Non-pigmented ciliary epithelial cell (primary cell): ENCODE measurements around the gene C1QL2.

ENCODE experiments used
- DNase-seq: peaks from one replicate; pipeline ENCODE4 v3.0.0-alpha.2; 2010; ENCODE audit warnings: low read depth

The C1QL2 gene

DNA sequence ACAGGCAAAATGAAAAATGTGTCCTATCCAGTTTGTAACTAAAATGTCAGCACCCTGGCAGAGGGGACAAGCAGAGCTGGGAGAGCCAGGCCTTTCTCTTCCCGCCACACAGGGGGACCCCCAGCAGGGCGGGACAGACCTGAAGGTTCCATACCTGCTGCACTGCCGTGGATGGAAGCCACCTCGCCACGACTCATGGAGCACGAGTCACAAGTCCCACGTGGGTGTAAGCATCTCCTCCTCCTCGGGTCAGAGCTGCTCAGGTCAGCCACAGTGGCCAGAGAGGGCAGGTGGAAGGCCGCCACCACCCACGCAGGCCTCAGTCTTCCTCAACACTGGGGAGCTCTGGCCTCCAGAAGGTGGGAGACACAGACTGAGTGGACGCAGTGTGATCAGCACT lies 21.0 kb downstream of the C1QL2 start:
- DNase-seq: no peak

DNA sequence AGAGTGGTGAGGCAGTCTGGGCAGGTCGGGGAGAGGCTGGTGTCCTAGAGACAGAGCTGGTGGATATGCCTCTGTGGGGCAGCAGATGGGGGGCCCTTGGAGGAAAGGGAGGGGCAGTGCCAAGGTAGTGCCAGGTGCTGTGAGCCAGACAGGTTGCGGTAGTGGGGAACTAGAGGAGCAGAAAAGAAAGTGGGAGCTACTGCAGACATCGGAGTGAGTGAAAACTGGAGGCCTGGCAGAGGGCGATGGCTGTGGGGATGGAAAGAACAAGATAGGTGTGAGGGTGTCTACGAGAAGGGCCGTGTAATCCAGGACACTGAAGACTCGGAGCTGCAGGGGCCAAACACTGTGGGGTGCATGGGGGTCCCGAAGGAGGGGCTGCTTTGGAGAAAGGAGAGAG lies 21.7 kb downstream of the C1QL2 start:
- no peak for DNase-seq

GRCh38 chr2:119136093-119136492 lies 22.5 kb downstream of the C1QL2 start:
- DNase-seq: no peak

- no peak for DNase-seq
These were observed 23.8 kb downstream of the C1QL2 start for GRCh38 chr2:119134775-119135174.

DNA sequence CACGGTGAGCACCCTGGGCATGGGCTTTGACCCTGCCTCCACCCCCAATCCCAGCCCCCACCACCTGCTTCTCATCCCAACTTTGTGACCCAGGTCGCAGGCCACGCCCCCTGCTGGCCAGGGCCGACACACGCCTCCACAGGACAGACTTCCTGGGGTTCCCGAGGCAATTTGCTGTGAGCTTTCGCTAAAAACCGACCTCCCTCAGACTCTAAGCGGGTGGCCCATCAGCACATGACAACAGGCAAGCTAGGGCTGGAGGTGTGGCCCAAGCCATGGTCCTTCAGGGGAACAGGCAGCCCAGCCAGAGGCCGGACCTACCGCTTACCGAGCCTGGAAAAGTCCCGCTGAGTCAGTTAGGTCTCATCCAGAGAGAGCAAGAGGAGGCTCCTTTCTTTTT lies 31.9 kb downstream of the C1QL2 start:
- DNase-seq: no peak

- no peak for DNase-seq
These were observed 35.2 kb downstream of the C1QL2 start for GRCh38 chr2:119123389-119123788.

GRCh38 chr2:119122663-119123062 lies 35.9 kb downstream of the C1QL2 start:
- no peak for DNase-seq

DNA sequence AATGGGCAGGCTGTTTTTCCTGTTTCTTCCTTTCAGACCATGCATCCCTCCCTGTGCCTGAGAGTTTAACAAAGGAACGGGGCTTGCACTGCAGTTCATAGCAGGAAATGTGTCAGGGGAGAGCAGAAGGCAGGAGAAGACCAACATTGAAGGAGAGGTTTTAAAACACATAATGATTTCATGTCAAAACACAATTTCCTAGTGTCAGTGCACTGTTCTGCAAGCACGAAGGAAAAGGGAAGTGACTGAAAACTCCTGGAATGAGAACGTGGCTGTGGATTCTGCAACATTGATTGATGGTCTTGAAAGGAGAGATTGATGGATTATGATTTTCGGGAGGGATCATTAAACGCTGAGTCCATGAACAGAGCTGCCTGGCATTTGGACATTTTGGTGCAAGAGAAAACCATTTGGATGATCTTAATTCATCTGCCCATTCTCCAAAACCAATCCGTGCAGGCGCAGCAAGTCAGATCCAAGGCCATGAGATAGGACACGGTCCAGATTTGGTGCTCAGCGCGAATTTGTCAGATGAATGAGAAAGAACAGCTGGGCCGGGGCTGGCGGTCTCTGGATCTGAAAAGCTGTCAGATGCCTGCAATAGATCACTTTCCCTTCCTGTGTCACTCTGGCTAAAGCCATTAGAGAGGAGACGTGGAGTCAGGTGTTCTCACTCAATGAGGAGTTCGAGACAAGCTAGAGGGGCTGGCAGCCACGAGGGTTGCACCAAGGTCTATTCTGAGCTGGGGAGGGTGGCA lies 38.4 kb downstream of the C1QL2 start:
- DNase-seq: no peak

DNA sequence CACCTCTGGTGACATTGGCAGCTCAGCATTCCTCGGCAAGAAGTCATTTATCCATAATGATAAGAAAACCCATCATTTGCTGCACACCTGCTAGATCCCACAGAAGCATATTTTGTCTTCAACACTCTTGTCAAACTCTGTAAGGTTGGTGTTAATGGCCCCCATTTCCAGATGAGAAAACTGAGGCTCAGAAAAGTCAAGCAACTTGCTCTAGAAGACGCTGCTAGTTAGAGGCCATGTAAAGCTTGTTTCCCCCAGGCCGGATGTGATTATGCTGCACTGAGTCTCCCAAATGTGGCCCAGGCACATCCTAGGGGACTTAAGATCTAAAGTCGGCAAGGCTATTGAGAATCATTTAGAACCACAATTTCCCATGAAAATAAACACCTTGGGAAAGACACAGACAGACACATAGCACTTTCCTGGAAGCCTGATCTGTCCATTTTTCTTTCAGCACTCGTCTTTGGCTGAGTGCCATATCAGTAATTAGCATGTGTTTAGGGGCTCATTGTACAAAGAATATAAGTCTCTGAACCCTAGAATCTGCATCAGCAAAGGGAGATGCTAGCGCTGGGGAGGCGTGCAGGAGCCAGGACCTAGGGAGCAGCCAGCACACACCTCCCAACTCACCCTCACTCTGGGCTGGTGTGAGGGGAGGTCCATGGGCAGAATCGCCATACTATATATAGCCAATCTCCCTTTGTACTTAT lies 39.3 kb downstream of the C1QL2 start:
- no peak for DNase-seq

DNA sequence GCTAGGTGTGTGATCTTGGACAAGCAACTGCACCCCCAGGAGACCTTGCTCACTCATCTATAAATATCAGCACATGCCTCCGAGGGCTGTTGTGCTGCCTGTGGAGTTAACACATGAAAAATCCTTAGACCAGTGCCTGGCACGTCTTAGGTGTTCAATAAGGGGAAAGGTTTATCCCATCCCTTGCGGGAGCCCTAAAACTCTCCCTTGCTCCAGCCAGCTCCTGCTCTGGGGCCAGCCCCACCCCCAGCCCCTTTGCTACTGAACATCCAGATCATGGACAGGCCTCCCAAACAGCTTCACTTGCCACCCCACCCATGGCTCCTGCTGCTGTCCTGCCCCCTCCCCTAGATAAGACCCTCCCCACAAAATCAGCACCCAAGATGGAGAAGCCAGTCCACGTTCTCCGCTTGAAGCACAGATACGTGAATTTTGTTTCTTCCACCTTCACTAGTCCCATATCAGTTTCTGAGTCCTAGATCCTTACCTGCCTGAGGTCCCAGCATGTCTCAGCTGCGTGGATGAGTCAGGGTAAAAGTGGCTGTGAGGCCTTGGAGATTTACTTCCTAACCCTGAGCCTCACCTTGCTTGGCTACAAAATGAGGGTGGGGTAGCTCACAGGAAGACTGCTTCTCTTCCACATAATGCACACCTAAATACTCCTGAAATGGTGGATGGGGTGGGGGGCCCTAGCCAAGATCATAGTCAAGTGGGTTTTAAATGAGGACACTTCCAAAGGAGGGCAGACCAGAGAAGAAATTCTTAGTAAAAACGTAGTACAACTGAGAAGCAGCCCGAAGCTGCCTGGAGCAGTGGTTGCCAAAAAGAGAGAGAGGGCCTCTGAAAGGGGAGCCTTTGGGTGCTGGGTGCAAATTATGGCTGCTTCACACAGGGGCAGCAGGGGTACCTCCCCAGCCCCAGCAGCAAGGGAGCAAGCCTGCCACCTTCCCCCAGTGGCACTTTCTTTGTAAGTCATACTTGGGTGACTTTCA lies 40.4 kb downstream of the C1QL2 start:
- no peak for DNase-seq

DNA sequence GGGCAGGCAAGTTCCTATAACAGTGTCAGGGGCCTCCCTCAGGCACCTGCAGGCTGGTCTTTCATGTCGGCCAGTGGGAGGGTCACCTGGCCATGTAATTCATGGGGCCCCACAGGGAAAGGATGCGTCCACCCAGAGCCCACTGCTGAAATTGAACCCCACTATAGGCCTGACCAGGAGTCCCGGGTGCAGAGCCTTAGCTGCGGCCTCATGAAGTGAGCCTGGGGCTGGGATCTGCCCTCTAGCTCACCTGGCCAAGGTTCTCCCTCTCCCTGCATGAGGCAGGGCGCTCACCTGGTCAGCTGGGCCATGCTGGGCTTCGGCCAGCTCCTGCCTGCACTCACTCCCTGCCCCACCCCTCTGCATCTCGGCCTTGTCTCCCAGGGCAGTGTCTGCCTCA lies 41.1 kb downstream of the C1QL2 start:
- DNase-seq: no peak

DNA sequence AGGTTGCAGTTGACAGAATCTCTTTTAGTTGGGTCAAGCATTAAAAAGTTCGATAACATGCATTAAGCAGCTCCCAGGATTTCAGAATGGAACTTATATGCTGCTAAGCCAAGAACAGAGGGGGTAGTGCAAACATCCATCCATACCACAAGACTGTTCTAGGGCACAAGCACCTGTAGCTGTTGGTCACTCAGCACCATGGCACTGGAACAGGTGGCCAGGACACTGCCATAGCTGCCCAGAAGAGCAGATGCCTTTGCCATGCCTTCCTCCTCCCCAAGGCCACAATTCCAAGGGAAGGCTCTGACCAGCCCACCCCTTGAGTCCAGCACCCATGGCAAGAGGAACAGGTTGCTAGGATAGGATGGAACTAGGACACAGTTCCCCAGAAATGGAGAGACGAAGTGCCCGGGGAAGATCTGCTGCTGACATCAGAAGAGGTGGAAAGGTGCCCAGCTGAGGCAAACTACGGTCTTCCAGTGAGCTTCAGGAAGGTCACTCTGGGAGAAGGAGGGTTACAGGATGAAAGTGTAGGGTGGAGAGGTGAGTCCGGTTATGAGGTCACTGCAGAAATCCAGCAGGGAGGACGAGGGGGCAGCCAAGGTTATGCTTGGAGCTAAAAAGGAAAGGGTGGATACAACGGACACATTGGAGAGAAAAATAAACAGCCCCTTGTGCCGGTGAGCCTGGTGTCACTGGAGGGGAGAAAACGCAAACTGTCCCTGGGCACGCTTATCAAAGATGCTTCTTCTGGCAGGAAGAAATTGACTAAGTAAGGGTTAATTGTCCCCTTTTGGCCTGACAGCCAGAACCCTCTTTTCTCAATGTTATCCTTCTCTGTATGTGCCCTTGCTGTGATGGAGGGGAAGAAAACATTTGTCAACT lies 41.9 kb downstream of the C1QL2 start:
- no peak for DNase-seq

GRCh38 chr2:119114266-119114665 lies 44.3 kb downstream of the C1QL2 start:
- no peak for DNase-seq

DNA sequence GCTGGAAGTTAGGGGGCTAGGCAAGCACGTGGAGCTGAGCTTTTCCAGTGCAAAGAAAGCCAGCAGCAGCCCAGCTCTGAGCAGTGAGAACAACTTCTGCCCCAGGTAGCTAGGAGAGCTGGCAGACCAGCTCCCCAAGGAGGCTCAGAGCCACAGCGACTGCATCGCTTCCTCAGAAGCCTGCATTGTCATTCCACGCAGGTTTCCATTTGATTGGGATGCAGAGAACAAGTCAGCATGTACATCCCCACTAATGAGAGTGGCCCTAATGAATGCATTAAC lies 45.1 kb downstream of the C1QL2 start:
- DNase-seq: no peak

DNA sequence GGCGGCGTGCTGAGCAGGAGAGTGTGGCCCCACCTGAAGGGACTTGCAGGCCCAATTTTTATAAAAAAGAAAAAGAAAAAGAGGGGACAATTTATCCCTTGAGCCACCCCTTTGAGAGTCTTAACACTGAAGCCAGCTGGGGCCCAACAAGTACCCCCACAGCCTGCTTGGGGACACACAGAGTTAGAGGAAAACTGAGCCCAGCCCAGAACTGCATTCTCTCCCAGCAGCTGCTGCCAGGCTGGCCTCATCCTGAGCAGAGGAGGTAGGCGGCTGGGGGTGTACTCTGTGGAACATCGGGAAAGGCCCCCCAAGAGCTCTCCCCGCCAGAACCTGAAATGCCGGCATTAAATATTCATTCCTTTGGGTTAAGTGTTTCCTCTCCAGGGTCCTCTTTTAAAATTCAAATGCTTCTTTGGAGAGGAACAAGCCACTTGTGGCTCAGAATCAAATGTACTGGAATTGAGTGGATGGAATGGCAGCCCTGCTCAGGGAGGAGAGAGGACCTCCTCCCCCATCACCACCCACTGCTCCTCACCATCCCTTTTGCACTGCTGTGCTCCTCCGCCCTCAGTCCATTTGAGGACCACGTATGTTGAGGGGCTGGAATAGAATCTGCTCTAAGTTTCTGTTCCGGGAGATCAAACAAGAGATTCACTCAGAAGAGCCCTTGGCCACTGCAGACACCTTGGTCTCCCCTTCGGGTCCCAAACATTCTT lies 45.6 kb downstream of the C1QL2 start:
- DNase-seq: no peak

DNA sequence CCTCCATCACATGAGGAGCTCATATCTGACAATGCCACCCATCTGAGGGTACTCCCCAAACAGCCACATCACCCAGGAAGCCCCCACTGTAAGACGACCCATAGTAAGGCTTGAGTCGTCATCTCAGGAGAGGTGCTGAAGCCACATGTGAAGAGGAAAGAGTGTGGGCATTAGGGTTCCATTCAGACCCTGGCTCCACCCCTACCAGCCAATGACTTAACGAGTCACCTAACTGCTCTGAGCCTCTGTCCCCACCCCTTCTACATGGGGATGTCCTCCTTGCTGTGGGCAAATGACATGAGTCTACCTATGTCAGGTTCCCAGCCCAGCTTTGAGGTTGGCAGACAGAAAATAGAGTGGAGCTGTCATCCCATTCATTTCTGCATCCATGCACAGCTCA lies 46.3 kb downstream of the C1QL2 start:
- no peak for DNase-seq

DNA sequence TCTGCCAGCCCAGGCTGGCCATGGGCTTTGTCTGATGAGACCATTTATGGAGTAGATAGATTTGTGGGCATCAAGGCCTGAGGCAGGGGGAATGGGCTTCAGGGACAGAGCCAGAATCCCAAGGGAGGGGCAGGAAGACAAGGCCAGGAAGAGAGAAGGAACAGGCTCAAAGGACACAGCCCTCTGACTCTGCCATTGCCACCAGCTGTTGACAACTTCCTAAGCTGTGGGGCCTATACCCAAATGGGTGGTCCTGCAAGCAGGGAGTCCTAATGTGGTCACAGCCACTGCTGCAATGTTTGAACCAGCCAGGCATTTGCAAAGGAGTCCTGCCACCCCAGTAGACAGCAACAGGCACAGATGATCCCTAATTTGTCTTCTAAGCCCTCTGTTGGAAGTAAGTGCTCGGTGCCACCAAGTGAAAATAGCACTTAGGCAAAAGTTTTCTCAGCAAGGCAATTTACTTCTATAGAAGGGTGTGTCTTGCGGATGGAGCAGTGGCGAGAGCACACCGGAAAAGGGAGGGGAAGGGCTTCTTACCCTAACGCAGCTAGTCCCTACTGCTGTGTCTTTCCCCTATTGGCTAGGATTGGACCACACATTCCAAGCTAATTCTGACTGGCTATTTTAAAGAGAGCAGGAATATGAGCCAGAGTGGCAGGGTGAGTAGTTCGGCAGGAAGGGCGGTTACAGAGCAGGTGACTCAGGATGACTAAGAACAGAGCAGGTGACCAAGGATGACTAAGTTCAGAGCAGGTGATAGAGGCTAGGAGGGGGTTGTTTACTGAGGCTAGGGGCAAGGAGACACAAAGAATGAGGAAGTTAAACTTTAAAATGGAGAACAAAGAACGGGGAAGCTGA lies 47.2 kb downstream of the C1QL2 start:
- no peak for DNase-seq

DNA sequence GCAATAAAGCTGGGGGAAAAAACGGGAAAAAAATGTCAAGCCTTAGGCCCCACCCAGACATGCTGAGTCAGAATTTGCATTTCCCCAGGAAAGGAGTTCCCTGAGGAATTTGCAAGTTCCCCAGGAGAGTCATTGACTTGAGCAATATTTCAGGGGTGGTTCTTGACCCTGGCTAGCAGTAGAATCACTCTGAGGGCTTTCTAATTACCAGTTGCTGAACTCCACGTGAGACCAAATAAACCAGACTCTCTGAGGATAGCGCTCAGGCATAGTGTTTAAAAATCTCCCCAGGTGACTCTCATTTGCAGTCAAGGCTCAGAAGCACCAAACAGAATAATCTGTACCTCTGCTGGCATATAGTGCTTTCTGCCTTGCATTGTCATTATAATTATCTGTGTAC lies 48.7 kb downstream of the C1QL2 start:
- no peak for DNase-seq

- no peak for DNase-seq
These were observed 50.4 kb downstream of the C1QL2 start for GRCh38 chr2:119108186-119108585.

- no peak for DNase-seq
These were observed 52.2 kb downstream of the C1QL2 start for GRCh38 chr2:119106301-119106897.
